Hematopoietic multipotent progenitor cell treated with erythropoietin and hydrocortisone succinate and interleukin-3 and kit ligand, for 4 days (in vitro differentiated cells): ENCODE measurements around the gene PMVK.

Experiments
- DNase-seq: peaks from one replicate; pipeline ENCODE4 v3.0.0-alpha.2; 2015

Gene PMVK

GRCh38 chr1:154877370-154877974 lies 59.0 kb downstream of the PMVK start:
- DNase-seq = no peak

- DNase-seq = no peak
Measured at GRCh38 chr1:154876842-154877369, 59.6 kb downstream of the PMVK start.
